ENCODE results near the gene ANKRD9. TPM values are rescaled to one million over a fixed set of nuclear protein-coding genes. Genes with fewer than 3 reads are reported as not detected.
A peak's percentile ranks its signal among the peaks of the same experiment; 100 is the strongest.

The ANKRD9 gene
- total and polyA plus RNA-seq, 10 donors = 2.2 to 24.0 (median 11.8) TPM

GRCh38 chr14:102491366-102491765 is 18.2 kb downstream of the ANKRD9 start:
- Histone ChIP-seq H3K36me3 (peaks cover 0 to 69% (median 0%) of the 10 kb centered on the region in 6 donors), H3K9me3 (no peaks in the 10 kb centered on the region), H3K27me3 (replicated peaks in 1 of 7) (no peaks in the 10 kb centered on the region), H3K4me3 (no peak overlapping the region), H3K27ac (no peak overlapping the region), H3K4me1 (no peaks in the 10 kb centered on the region)
- DNase-seq = no peak
- 69 to 97% (median 79%) methylated on average over 3 of the region's 3 CpGs for WGBS, 5 donors
- intact Hi-C loops (cut with DNase I; ENCODE audit: low total_unique reads) = no loop called here
- TF ChIP-seq POLR2AphosphoS5 (IDR thresholded peaks at IDR 0.05) = no peak
- TF ChIP-seq CTCF (IDR thresholded peaks at IDR 0.05 in 8 of 11, conservative IDR thresholded peaks at IDR 0.05 in 3 of 11) = no peak
- no peak for TF ChIP-seq POLR2A (IDR thresholded peaks at IDR 0.05)

- WGBS, 5 donors = 92 to 97% (median 93%) methylated on average over 9 to 18 of the region's 18 CpGs
- intact Hi-C loops (cut with DNase I; ENCODE audit: low total_unique reads) = no loop called here
- no peaks in the 10 kb centered on the region for H3K4me1 ChIP-seq
- no peaks in the 10 kb centered on the region for H3K27me3 ChIP-seq (replicated peaks in 1 of 7)
- TF ChIP-seq CTCF (IDR thresholded peaks at IDR 0.05 in 8 of 11, conservative IDR thresholded peaks at IDR 0.05 in 3 of 11) = no peak
- TF ChIP-seq POLR2A (IDR thresholded peaks at IDR 0.05) = no peak
- TF ChIP-seq POLR2AphosphoS5 (IDR thresholded peaks at IDR 0.05) = no peak
- peaks cover 0 to 69% (median 0%) of the 10 kb centered on the region in 6 donors for H3K36me3 ChIP-seq
- H3K4me3 ChIP-seq = no peak overlapping the region
- DNase-seq = peak; percentile 54
- no peaks in the 10 kb centered on the region for H3K9me3 ChIP-seq
- H3K27ac ChIP-seq = no peak overlapping the region
Observed at GRCh38 chr14:102490456-102490855, 19.1 kb downstream of the ANKRD9 start.

GRCh38 chr14:102487204-102487577 is 22.4 kb downstream of the ANKRD9 start:
- Histone ChIP-seq H3K4me1 (no peaks in the 10 kb centered on the region), H3K36me3 (peaks cover 0 to 62% (median 0%) of the 10 kb centered on the region in 6 donors), H3K9me3 (peaks cover 0 to 9% (median 4%) of the 10 kb centered on the region in 8 donors), H3K27me3 (replicated peaks in 1 of 7) (no peaks in the 10 kb centered on the region), H3K27ac (no peak overlapping the region), H3K4me3 (no peak overlapping the region)
- WGBS, 5 donors = 89 to 96% (median 94%) methylated on average over 7 of the region's 7 CpGs
- intact Hi-C loops (cut with DNase I; ENCODE audit: low total_unique reads) = no loop called here
- no peak for TF ChIP-seq CTCF (IDR thresholded peaks at IDR 0.05 in 8 of 11, conservative IDR thresholded peaks at IDR 0.05 in 3 of 11)
- TF ChIP-seq POLR2A (IDR thresholded peaks at IDR 0.05) = no peak
- no peak for TF ChIP-seq POLR2AphosphoS5 (IDR thresholded peaks at IDR 0.05)
- DNase-seq = no peak

- Histone ChIP-seq H3K27ac (no peak overlapping the region), H3K27me3 (replicated peaks in 1 of 7) (no peaks in the 10 kb centered on the region), H3K36me3 (peaks cover 0 to 63% (median 0%) of the 10 kb centered on the region in 6 donors), H3K4me1 (no peaks in the 10 kb centered on the region), H3K4me3 (no peak overlapping the region), H3K9me3 (peaks cover 0 to 9% (median 5%) of the 10 kb centered on the region in 8 donors)
- intact Hi-C loops (cut with DNase I; ENCODE audit: low total_unique reads) = no loop called here
- DNase-seq = peak; percentile 46
- TF ChIP-seq CTCF (IDR thresholded peaks at IDR 0.05 in 8 of 11, conservative IDR thresholded peaks at IDR 0.05 in 3 of 11) (no peak), POLR2AphosphoS5 (IDR thresholded peaks at IDR 0.05) (peak in 1 of 3 donors; percentile 7), POLR2A (IDR thresholded peaks at IDR 0.05) (no peak)
- whole genome bisulfite sequencing, 5 donors = 83 to 93% (median 88%) methylated on average over 16 to 17 of the region's 17 CpGs
Observed at GRCh38 chr14:102486513-102487203, 22.9 kb downstream of the ANKRD9 start.

Data from spleen (tissue), 11 donors.